Activated T-helper 1 cell treated with Interleukin-2 at 50 U/mL for 16 hours (primary cell): ENCODE data around the gene RARB.

Experiments
- DNase-seq: peaks from one replicate; pipeline ENCODE4 v3.0.0-alpha.2; 2020; ENCODE audit warnings: low read depth

RARB gene

GRCh38 chr3:25508433-25508832, 80.4 kb downstream of the RARB start:
- DNase-seq = no peak

GRCh38 chr3:25508901-25509300, 80.8 kb downstream of the RARB start:
- no peak for DNase-seq

- no peak for DNase-seq
Measured at GRCh38 chr3:25510797-25511196, 82.7 kb downstream of the RARB start.

GRCh38 chr3:25511972-25512721, 84.1 kb downstream of the RARB start:
- DNase-seq = no peak

GRCh38 chr3:25513642-25514266, 85.7 kb downstream of the RARB start:
- DNase-seq = no peak

- DNase-seq = no peak
Measured at GRCh38 chr3:25515171-25515570, 87.1 kb downstream of the RARB start.

- no peak for DNase-seq
Measured at GRCh38 chr3:25520926-25521559, 93.0 kb downstream of the RARB start.

- no peak for DNase-seq
Measured at GRCh38 chr3:25527336-25527735, 99.3 kb downstream of the RARB start.

- DNase-seq = no peak
Measured at GRCh38 chr3:25527801-25528200, 99.7 kb downstream of the RARB start.

GRCh38 chr3:25531971-25532370, 103.9 kb downstream of the RARB start:
- no peak for DNase-seq

GRCh38 chr3:25532431-25533162, 104.5 kb downstream of the RARB start:
- no peak for DNase-seq

- no peak for DNase-seq
Measured at GRCh38 chr3:25533399-25533798, 105.3 kb downstream of the RARB start.

GRCh38 chr3:25534007-25534406, 105.9 kb downstream of the RARB start:
- DNase-seq = no peak

GRCh38 chr3:25536521-25537391, 108.7 kb downstream of the RARB start:
- no peak for DNase-seq

GRCh38 chr3:25537516-25537915, 109.5 kb downstream of the RARB start:
- DNase-seq = no peak

GRCh38 chr3:25540273-25540672, 112.2 kb downstream of the RARB start:
- DNase-seq = no peak

- DNase-seq = no peak
Measured at GRCh38 chr3:25542492-25543039, 114.5 kb downstream of the RARB start.

GRCh38 chr3:25547103-25547502, 119.0 kb downstream of the RARB start:
- DNase-seq = no peak

- DNase-seq = no peak
Measured at GRCh38 chr3:25547943-25548674, 120.0 kb downstream of the RARB start.

GRCh38 chr3:25548836-25549235, 120.8 kb downstream of the RARB start:
- DNase-seq = no peak

GRCh38 chr3:25552251-25552650, 124.2 kb downstream of the RARB start:
- DNase-seq = no peak
